Measurements from ENCODE around the gene BIK. TPM values are rescaled to one million over a fixed set of nuclear protein-coding genes. Genes with fewer than 3 reads are reported as not detected.
"Not testable (repeated sequence)": the region's sequence is repeated elsewhere in the genome, so short reads cannot be mapped to it uniquely, and the experiment has no call there.

BIK gene
- total RNA-seq, 1 experiment from 2014 or later = 0.14 TPM

DNA sequence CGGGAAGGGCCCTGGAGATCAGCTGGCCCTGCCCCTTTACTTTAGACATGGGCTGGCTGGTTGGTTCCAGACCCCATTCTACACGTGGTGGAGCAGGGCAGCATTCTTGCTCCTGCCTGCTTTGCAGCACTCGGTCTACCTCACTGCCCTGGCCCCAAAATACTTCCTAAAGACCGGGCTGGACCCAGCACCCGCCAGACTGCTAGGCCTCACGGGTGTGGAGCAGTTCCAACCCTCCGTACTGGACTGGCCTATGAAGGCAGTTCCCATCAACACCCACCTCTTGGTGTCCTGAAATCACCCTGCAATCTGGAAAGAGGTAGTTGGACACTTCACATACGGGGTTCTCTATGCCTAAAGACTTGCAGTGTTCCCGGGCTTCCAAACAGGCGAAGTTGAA, 26.3 kb downstream of the BIK start:
- Histone ChIP-seq H3K27me3 (no peaks in the 10 kb centered on the region), H3K9me3 (replicated peaks) (no peaks in the 10 kb centered on the region), H3K4me1 (no peaks in the 10 kb centered on the region), H3K36me3 (peaks cover 22% of the 10 kb centered on the region), H3K4me3 (no peak overlapping the region), H3K27ac (no peak overlapping the region)
- no peak for DNase-seq

DNA sequence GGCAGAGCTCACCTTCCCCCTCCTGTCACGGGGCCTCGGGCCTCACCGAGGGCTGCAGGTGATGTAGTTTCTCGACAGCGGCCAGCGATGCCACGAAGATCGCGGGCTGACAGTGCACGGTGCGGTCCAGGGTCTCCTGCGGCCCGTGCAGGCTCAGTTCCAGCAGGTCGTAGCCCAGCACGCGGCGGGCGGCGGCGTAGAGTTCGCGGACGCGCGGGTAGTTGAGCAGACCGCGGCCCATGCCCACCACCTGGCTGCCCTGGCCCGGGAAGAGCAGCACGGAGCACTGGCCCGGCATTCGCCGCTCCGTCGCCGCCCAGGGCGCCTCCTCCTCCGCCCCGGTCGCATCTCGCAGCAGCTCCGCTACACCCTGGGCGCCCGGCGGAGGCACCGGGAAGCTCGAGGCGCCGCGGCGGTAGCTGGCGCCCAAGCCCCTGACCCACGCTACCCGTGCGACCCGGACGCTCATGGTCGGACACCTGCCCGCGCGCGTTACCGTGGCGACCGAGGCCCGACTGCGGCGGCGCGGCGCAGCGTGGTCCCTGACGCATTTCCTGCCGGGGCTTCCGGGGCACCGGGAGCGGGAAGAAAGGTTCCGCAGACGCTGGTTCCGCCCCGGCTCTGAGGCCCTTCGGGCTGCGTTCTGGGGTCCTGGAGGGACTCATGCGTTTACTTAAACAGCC, 32.5 kb downstream of the BIK start, which contains the start of gene MCAT:
Gene MCAT, minus strand, starts transcription at position 519 of the 683 bp plus-strand sequence. Its CDS starts 50 bp downstream, at position 469.
- Histone ChIP-seq H3K9me3 (replicated peaks) (no peaks in the 10 kb centered on the region), H3K4me3 (peak within 1 kb of the TSS; percentile 86), H3K4me1 (no peaks in the 10 kb centered on the region), H3K27me3 (no peaks in the 10 kb centered on the region), H3K27ac (peak within 1 kb of the TSS; percentile 15), H3K36me3 (no peaks in the 10 kb centered on the region; the same call in 1 of the 2 replicates)
- peak; percentile 87 to 91 for DNase-seq

DNA sequence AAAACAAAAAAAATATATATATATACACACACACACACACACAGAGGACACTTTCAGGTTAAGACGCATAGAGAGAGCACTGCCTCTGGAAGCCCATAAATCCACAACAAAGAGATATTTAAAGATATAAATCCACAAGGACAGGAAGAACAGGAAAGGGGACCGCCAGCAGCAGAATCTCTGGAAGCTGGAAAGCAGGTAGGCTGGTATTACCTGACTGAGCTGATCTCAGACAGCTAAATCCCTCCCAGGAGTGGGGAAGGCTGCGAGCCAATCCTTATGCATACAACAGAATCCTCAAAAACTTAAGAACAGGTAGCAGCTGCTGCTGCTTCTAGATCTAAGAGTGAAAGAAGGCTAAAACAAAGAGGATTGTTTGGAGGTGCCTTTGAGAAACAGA, 34.4 kb downstream of the BIK start:
- H3K27ac ChIP-seq = no peak overlapping the region
- no peak for DNase-seq
- H3K4me1 ChIP-seq = no peaks in the 10 kb centered on the region
- 0 out of 2 replicates have a peak, but pooled peaks cover 4% of the 10 kb centered on the region for H3K27me3 ChIP-seq
- no peaks in the 10 kb centered on the region for H3K36me3 ChIP-seq
- no peaks in the 10 kb centered on the region for H3K9me3 ChIP-seq (replicated peaks)
- H3K4me3 ChIP-seq = no peak overlapping the region

DNA sequence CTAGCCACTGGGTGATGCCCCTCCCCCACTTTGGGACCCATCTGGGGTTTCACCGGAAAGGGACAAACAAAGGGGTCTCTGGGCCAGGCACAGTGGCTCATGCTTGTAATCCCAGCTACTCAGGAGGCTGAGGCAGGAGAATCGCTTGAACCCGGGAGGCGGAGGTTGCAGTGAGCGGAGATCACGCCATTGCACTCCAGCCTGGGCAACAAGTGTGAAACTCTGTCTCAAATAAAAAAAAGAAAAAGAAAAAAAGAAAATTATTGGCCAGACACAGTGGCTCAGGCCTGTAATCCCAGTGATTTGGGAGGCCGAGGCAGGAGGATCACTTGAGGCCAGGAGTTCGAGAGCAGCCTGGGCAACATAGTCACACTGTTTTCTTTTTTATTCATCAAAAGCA, 34.8 kb downstream of the BIK start:
- H3K27me3 ChIP-seq; H3K4me3 ChIP-seq; H3K27ac ChIP-seq; H3K36me3 ChIP-seq; DNase-seq; H3K4me1 ChIP-seq; H3K9me3 ChIP-seq (replicated peaks): not testable (repeated sequence)

DNA sequence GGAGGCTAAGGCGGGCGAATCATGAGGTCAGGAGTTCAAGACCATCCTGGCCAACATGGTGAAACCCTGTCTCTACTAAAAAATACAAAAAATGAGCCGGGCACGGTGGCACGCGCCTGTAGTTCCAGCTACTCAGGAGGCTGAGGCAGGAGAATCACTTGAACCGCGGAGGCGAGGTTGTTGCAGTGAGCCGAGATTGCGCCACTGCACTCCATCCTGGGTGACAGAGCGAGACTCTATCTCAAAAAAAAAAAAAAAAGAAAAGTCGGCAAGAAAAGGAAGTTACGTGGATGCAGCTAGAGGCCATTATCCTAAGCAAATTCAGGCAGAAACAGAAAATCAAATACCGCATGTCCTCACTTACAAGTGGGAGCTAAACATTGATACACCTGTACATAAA, 35.8 kb downstream of the BIK start:
- H3K36me3 ChIP-seq; DNase-seq; H3K27ac ChIP-seq; H3K27me3 ChIP-seq; H3K4me1 ChIP-seq; H3K9me3 ChIP-seq (replicated peaks); H3K4me3 ChIP-seq: not testable (repeated sequence)

DNA sequence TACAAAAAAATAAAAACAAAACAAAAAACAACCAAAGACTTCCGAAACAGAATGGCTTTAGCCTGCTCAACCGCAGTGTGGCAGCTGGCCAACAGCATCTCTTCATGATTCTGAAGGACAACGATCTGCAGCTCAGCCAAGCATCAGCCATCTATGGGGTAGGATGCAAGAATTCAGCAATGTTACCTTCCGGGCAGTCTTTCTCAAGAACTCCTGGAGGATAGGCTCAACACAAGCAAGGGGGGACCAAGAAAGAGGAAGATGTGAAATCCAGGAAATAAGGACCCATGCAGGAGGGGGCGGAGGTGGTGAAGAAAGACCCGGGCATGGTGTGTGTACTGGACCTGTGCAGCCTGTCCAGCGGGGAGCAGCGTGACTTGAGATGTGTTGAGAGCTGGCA, 37.3 kb downstream of the BIK start:
- H3K27ac ChIP-seq = no peak overlapping the region
- no peak overlapping the region for H3K4me3 ChIP-seq
- H3K36me3 ChIP-seq = no peaks in the 10 kb centered on the region

DNA sequence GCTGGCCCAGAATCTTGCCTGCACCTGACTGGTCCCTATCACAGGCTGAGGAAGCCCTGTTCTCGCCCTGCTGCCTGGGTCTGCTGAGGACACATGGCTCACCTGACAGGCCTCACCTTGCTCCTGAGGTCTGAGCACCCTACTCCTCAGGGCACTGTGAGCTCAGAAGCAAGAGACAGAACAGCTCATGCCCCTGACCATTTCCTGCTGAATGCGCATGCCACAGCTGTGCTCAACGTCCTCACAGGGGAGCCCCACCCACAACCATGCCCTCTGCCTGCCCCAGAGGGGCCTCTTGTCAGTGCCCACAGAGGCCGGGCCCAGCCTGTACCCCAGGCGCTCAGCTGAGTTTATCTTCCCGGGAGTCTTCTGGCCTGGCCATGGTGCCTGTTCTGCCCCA, 38.0 kb downstream of the BIK start:
- H3K4me3 ChIP-seq = no peak overlapping the region
- H3K36me3 ChIP-seq = no peaks in the 10 kb centered on the region
- peak in 1 of 2 experiments; percentile 40 for DNase-seq

More for the DNA sequence above, 37.3 kb downstream of the BIK start:
- Histone ChIP-seq H3K27me3 (peaks cover 4% of the 10 kb centered on the region; the same call in 1 of the 2 replicates), H3K4me1 (peaks cover 7% of the 10 kb centered on the region; the same call in 1 of the 2 replicates), H3K9me3 (replicated peaks) (no peaks in the 10 kb centered on the region)
- no peak for DNase-seq

DNA sequence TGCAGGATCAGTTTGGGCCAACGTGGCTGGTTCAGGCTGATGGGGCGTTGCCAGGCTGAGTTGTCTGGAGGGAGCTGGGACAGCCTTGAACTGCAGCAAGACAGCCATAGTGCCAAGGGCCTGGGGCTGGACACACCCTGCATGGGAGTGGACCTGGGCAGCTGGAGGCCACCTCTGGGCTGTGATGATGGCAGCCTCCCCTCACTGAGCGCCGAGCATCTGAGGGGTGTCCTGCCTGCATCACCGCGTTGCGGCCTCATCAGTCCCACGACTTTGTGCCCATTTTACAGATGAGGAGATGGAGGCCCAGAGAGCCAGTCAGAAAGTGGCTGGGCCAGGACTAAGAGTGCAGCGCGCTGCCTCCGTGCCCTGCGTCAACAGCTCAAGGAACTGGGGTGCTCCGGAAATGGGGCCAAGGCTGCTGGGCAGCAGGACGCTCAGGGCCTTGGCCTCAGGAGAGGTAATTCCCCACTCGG, 40.2 kb downstream of the BIK start:
- H3K27ac ChIP-seq = no peak overlapping the region
- H3K36me3 ChIP-seq = no peaks in the 10 kb centered on the region
- no peaks in the 10 kb centered on the region for H3K9me3 ChIP-seq (replicated peaks)
- DNase-seq = no peak
- H3K27me3 ChIP-seq = peaks cover 4% of the 10 kb centered on the region; the same call in 1 of the 2 replicates
- H3K4me3 ChIP-seq = no peak overlapping the region
- peaks cover 12% of the 10 kb centered on the region for H3K4me1 ChIP-seq

More for the DNA sequence above, 38.0 kb downstream of the BIK start:
- no peaks in the 10 kb centered on the region for H3K9me3 ChIP-seq (replicated peaks)
- H3K4me1 ChIP-seq = peaks cover 7% of the 10 kb centered on the region; the same call in 1 of the 2 replicates
- H3K27ac ChIP-seq = no peak overlapping the region
- H3K27me3 ChIP-seq = peaks cover 4% of the 10 kb centered on the region; the same call in 1 of the 2 replicates

DNA sequence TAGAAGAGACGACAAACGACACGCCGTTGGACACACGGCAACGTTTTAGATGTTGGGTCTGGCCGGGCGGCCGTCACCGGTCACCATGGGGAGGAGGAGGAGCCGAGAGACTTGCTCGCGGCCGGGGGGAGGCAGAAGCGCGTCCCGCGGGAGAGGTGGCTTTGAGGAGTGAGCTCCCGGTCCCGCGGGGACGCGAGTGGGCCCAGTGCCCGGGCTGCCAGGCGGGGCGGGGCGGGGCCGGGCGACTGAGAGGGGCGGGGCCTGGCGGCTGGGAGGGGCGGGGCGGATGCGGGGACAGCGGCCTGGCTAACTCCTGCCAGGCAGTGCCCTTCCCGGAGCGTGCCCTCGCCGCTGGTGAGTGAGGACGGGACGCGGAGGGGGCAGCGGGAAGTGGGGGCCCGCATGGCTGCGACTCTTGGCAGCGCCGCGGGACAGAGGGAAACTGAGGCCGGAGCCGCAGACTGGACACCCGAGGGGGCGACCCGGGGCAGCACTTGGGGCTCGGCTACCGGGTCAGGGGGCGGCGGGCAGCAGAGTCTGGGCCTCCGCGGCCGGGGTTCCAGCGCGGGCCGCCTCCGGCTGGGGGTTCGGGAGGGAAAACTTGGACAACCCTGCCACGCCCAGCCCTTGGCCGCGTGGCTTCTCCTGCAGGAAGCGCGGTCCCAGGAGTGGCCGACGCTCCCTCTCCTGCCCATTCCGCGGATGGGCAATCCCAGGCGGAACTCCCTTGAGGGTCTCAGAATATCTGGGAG, 40.9 kb downstream of the BIK start, which contains the start of gene TSPO:
Gene TSPO, plus strand, starts transcription at position 309 of the 752 bp plus-strand sequence. CDS start 7,680 bp downstream, outside the sequence.
- H3K4me1 ChIP-seq = peaks cover 18% of the 10 kb centered on the region
- DNase-seq = no peak
- H3K4me3 ChIP-seq = peak within 1 kb of the TSS; percentile 35
- H3K27ac ChIP-seq = no peak within 1 kb of the TSS
- no peaks in the 10 kb centered on the region for H3K36me3 ChIP-seq
- peaks cover 4% of the 10 kb centered on the region; the same call in 1 of the 2 replicates for H3K27me3 ChIP-seq
- H3K9me3 ChIP-seq (replicated peaks) = no peaks in the 10 kb centered on the region

DNA sequence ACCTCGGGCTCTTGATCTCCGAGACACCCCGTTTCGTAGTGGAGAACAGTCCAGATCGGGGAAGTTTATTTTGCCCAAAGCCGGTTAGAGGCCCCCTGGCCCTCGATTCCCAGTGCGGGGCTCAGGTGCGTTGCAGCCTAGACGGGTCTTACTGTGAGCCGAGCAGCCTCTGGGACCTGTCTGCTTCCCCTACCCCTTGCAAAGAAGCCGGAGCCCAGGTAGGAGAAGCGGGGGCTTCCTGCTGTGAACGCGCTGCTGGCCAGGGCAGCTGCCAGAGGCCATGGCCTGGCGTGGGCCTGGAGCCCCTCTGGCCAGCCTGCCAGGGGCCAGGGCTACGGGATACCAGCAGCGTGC, 41.4 kb downstream of the BIK start:
- Histone ChIP-seq H3K36me3 (no peaks in the 10 kb centered on the region), H3K27ac (no peak overlapping the region), H3K27me3 (peaks cover 4% of the 10 kb centered on the region; the same call in 1 of the 2 replicates), H3K9me3 (replicated peaks) (no peaks in the 10 kb centered on the region), H3K4me1 (peaks cover 20% of the 10 kb centered on the region), H3K4me3 (peak overlapping the region; percentile 35; the same call in 1 of the 2 replicates)
- DNase-seq = no peak

DNA sequence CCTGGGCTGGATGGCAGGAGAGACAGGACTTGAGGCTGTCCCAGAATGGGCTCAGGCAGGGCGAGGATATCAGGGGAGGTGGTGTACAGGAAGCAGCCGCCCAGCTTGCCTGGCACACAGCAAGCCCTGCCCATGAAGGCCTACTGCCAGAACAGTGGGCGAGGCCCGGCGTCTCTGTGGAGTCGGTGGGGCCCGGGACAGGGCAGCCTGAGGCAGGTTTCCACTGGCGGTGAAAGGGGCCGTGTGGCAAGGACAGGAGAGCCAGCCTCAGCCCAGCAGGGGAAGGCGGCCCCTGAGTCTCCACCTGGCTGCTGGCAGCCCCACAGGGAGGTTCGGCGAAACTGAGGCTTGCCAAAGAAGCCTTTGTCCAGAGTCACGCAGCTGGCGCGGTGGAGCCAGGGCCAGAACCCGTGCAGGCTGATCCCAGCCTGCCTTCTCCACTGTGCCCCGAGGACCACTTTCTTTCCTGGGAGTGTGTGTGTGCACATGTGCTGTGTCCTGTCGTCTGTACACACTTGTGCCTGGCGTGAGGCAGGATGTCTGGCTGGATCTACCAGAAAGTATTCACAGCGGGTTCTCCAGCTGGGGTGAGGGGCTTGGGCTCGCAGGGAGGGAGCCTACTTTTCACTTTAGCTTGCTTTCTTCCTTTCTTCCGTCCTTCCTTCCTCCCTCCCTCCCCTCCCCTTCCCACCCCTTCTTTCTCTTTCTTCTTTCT, 42.0 kb downstream of the BIK start:
- Histone ChIP-seq H3K4me3 (peak overlapping the region; percentile 35), H3K27ac (no peak overlapping the region), H3K36me3 (no peaks in the 10 kb centered on the region), H3K4me1 (peaks cover 20% of the 10 kb centered on the region), H3K27me3 (peaks cover 4% of the 10 kb centered on the region; the same call in 1 of the 2 replicates), H3K9me3 (replicated peaks) (no peaks in the 10 kb centered on the region)
- peak; percentile 42 to 53 for DNase-seq

DNA sequence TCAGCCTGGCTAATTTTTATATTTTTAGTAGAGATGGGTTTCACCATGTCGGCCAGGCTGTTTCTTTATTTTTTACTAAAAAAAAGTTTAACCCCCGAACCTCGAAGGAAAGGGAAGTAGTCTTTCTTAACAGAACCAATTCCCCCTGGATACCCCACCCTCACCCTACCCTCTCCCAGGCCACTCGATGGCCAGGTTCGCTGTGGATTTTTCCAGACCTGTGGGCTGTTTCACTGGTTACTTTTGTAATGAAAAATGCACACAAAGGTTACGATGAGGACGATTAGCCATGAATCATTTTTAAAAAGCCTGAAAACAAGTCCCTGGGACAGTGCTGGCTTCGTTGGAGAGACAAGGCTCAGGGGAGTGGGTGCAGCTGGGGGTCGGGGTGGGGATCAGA, 43.3 kb downstream of the BIK start:
- Histone ChIP-seq H3K27me3 (no peaks in the 10 kb centered on the region; the same call in 1 of the 2 replicates), H3K36me3 (no peaks in the 10 kb centered on the region), H3K9me3 (replicated peaks) (no peaks in the 10 kb centered on the region), H3K4me1 (peaks cover 20% of the 10 kb centered on the region), H3K4me3 (no peak overlapping the region), H3K27ac (no peak overlapping the region)
- no peak for DNase-seq

DNA sequence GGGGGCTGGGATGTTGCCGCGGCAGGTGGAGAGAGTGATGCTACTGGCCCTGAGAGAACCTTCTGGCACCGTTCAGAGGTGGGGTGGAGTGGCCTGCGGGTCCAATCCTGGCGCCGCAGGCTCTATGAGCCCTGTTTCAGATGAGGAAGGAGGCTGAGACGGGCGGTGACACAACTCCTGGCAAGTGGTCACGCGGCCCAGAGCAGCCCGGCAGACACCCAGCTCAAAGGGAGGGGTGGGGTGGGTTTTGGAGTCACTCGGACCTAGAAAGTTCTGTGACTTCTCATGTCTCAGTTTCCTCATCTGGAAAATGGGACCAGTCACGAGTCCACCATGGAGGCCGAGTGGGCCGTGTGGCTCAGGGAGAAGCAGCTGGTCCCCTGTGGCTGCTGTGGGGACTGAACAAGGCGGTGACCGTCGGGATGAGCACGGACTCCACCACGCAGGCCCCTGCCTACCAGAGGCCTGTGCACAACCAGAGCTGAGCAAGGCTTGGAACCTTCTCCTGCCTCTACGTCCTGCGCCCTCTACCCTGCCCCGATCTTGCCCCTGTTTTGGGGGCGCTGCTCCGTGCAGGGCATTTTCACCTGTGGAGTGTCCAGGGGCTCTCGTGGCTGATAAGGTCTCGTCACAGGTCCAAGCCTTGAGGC, 44.5 kb downstream of the BIK start:
- no peaks in the 10 kb centered on the region for H3K36me3 ChIP-seq

DNA sequence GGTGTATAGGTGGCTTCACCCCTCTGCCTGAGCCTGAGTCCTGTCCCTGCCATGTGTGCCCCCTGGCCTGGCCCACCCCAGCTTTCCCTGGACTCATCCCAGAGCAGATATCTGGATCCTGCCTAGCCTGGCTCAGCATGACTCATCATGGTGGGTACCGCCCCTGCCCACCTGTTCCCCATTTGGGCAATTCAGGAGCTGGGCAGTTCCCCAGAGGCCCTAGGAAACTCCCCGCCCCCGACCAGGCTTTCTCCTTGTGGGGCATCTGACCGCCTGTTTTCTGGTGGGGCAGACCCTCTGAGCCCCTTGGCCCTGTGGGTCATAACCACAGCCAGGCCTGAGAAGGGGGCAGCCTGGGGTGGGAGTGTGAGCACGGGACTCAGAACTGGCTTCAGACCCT, 45.2 kb downstream of the BIK start:
- Histone ChIP-seq H3K36me3 (no peaks in the 10 kb centered on the region), H3K4me1 (peaks cover 20% of the 10 kb centered on the region), H3K27ac (no peak overlapping the region), H3K9me3 (replicated peaks) (no peaks in the 10 kb centered on the region), H3K27me3 (no peaks in the 10 kb centered on the region; the same call in 1 of the 2 replicates), H3K4me3 (no peak overlapping the region)
- peak; percentile 76 to 81 for DNase-seq

More for the DNA sequence above, 44.5 kb downstream of the BIK start:
- Histone ChIP-seq H3K27me3 (no peaks in the 10 kb centered on the region; the same call in 1 of the 2 replicates), H3K27ac (no peak overlapping the region), H3K9me3 (replicated peaks) (no peaks in the 10 kb centered on the region), H3K4me1 (peaks cover 20% of the 10 kb centered on the region), H3K4me3 (no peak overlapping the region)
- DNase-seq = no peak

All from SJCRH30 (cell line).